ENCODE data around the gene RRP15.

Gene RRP15

GRCh38 chr1:218272366-218272765, 12.7 kb upstream of the RRP15 start:
- no peak overlapping the region for H3K4me3 ChIP-seq (ENCODE audit: low read depth, low read length)
- no peak for TF ChIP-seq CTCF (IDR thresholded peaks at IDR 0.05; ENCODE audit: low read depth, low read length)

GRCh38 chr1:218273762-218274479, 11.2 kb upstream of the RRP15 start:
- no peak for TF ChIP-seq CTCF (IDR thresholded peaks at IDR 0.05; ENCODE audit: low read depth, low read length)
- H3K4me3 ChIP-seq (ENCODE audit: low read depth, low read length), result no peak overlapping the region

GRCh38 chr1:218274511-218274910, 10.6 kb upstream of the RRP15 start:
- no peak for TF ChIP-seq CTCF (IDR thresholded peaks at IDR 0.05; ENCODE audit: low read depth, low read length)
- H3K4me3 ChIP-seq (ENCODE audit: low read depth, low read length), result no peak overlapping the region

GRCh38 chr1:218275823-218276222, 9.3 kb upstream of the RRP15 start:
- no peak for TF ChIP-seq CTCF (IDR thresholded peaks at IDR 0.05; ENCODE audit: low read depth, low read length)
- H3K4me3 ChIP-seq (ENCODE audit: low read depth, low read length), result no peak overlapping the region

GRCh38 chr1:218281285-218281684, 3.8 kb upstream of the RRP15 start:
- TF ChIP-seq CTCF (IDR thresholded peaks at IDR 0.05; ENCODE audit: low read depth, low read length), result no peak
- H3K4me3 ChIP-seq (ENCODE audit: low read depth, low read length), result no peak overlapping the region

GRCh38 chr1:218284377-218284916, 646 bp upstream of the RRP15 start:
- TF ChIP-seq CTCF (IDR thresholded peaks at IDR 0.05; ENCODE audit: low read depth, low read length), result no peak
- H3K4me3 ChIP-seq (ENCODE audit: low read depth, low read length), result peak overlapping the region; percentile 74

- no peak for TF ChIP-seq CTCF (IDR thresholded peaks at IDR 0.05; ENCODE audit: low read depth, low read length)
- no peak overlapping the region for H3K4me3 ChIP-seq (ENCODE audit: low read depth, low read length)
These were observed 7.4 kb downstream of the RRP15 start for GRCh38 chr1:218292515-218292914.
